ENCODE measurements around the gene LZIC.

The LZIC gene

DNA sequence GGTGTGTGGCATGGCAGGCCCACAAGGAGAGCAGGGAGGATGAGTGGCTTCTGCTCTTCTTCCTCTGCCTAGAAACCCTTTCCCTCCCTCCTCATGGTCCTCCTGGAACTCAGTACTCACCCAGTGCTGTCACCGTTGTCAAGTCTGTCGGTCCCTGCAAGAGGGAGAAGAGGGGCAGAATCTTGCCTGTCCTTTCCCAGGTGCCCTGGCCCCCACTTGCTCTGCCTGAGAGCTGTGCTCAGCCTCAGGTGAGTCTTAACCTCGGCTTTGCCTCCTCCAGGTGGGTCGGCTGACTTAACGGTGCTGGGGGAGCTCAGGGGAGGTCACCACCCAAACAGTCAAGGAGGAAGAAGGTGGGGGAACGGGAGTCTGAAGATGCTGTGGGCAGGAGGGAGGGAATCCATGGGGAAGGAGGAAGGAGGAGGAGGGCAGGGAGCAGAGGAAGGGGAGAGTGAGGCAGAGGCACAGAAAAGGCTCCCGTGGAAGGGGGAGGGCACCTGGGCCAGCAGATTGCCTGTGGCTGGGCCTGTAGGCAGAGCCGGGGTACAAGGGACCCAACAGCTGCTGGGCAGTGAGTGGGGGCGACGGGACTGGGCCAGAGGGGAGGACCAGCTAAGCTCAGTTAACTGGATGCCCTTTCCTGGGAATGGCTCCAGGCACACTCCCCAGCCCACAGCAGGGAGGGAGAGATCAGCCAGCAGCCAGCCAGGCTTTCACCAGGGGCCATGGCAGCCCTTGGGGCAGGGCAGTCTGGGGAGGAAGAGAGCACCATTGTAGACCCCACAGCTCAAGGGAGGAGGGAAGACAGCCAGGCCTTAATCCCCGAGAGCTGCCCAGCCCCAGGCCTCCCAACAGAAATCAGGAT lies 59.4 kb downstream of the LZIC start:
- no peak for DNase-seq

DNA sequence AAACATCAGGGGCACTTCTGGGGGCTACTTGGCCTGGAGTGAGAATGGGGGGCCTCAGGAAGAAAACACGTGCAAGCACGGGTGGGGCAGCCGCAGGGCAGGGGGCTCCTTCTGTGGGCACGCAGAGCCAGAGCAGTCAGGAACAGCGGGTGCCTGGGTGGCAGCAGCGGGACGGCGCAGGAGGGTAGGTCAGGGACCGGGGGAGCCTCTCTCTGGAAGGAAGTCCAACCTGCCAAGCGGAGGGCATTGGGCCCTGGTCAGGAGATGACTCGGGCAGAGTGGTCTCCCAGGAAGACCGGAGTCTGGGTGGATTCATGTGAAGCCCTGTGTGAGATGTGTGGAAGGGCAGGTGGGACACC lies 60.3 kb downstream of the LZIC start:
- DNase-seq, result no peak

DNA sequence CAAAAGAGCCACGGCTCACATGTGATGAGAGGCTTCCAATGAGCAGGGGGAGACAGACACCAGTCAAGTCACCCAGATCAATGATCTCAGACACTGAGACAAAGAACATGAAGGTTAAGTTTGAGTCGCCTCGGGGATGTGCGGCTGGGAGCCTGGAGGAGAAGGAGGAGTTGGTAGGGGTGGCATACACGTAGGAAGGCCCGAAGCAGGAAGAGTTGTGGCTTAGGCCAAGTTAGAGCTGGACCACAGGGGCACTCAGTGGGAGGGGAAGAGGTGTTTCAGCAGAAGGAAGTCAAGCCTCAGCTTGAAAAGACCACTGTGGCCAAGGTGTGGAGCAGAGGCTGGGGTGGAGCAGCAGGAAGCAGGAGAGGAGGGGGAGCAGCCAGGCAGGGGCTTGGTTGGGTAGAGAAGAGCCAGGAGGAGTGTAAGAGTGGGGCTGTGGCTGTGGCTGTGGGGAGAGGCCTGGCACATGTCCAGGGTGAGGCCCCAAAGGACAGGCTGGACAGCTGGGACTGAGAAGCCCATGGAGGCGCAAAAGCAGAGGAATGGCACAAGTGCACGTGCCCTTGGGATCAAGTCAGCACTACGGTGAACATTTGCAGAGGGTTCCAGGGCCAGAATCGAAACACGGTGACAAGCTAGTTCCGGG lies 60.8 kb downstream of the LZIC start:
- no peak for DNase-seq

DNA sequence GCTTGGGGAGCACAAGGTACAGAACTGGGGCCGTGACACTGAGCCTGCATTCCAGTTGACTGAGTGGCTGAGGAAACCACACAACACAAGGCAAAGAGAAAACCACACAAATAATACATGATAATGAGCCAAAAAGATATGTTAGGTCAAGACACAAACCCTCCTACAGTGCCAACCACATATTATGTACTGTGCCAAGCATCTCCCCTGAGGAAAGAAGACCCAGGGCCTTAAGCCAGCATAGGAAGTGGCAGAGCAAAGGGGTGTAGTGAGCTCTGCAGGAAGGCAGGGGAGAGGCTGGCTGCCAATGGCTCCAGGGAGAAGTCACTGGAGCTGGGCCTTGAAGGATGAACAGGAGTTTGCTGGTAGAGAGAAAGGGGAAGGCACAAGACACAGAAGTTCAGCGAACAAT lies 61.3 kb downstream of the LZIC start:
- peak; percentile 85 for DNase-seq

Measured in NCI-H226 (cell line).